HG03025 (cell line): ENCODE data around the gene TOB2.
"Not testable (repeated sequence)": the region's sequence is repeated elsewhere in the genome, so short reads cannot be mapped to it uniquely, and the experiment has no call there.

ENCODE experiments used
- ATAC-seq: cut with Tn5 transposase; IDR thresholded peaks from one replicate; pipeline ENCODE4 v1.9.1; 2021; ENCODE audit warnings: mild to moderate bottlenecking, moderate library complexity; ENCODE audit not compliant: unreplicated experiment, low FRiP score

TOB2 gene

DNA sequence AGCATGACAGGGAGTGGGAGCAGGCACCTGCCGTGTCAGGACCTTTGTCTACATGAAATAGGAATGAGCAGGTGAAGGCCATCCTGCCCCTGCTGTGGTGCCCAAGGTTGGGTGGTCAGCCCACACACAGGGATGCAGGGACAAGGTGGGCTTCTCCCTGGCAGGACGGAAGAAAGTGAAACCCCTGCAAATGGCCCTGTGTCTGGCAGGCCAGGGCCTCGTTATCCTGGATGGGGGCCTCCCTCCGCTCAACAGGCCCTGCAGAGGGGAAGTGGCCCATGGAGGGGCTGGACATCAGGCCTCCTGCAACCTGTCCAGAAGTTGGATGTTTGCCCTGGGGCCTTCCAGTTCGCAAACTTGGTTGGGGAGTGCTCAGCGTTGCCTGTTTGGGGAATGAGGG lies 14.9 kb downstream of the TOB2 start:
- no peak for ATAC-seq

DNA sequence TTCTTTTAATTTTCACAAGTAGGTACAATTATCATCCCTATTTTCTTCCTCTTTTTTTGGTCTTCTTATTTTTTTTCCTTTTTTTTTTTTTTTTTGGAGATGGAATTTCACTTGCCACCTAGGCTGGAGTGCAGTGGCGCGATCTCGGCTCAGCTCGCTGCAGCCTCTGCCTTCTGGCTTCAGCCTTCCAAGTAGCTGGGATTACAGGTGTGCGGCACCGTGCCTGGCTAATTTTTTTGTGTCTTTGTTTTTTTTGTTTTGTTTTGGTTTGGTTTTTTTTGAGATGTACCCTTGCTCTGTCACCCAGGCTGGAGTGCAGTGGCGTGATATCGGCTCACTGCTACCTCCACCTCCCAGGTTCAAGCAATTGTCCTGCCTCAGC lies 16.7 kb downstream of the TOB2 start:
- ATAC-seq: no peak

DNA sequence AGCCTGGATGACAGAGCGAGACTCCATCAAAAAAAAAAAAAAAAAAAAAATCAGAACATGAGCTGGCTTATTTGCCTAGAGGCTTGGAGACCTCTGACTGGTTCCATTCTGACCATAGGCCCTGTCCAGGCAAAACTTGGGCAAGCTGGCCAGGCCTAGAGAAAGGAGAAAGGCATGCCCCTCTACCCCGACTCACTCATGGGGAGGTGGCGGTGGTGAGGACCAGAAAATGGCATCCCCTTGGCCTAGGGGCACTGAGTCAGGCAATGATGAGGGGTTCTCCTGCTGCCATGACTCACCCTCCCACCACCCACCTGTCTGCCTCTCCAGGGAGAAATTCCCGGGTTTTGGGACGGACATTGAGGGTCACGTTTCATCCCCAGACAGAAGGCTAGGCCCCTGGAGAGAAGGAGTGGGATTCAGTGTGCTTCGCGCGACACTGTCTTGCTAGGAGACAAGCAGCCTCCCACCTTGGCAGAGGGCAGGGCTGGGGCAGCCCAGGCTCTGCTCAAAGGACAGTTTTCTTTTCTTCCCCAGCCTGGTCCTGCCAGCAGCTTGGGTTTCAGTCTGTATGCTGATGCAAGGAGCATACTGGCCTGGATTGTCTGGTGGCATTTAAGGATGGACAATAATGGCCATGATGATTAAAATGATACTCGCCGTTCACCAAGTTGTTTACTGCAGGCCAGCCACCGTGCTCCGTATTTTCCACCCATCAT lies 17.2 kb downstream of the TOB2 start:
- no peak for ATAC-seq

DNA sequence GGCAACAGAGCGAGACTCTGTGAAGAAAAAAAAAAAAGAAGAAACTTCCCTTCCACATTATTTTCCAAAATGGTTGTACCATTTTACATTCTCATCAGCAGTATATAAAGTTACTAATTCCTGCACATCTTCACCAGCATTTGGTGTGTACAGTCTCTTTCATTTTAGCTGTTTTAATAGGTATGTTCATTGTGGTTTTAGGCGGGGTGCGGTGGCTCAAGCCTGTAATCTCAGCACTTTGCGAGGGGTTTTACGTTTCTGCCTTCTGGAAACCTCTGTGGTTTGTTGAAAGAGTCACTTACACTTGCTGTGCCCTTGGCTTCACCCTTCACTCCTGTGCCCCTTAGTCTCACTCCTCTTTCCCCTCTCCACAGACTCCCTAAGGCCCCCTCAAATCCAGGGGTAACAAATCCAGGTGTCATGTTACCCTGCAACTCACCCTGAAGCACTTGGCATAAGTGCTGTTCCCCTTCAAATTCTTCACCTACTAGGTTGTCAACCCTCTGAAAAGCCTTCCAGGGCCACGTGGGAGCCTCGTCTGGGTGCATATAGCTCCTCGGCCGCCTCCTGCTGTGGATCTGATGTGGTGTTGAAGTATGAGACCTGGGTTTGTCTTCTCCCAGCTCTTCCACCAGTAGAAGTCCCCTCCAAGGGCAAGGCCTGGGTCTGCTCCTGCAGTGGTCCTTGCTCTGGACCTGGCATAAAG lies 20.8 kb downstream of the TOB2 start:
- ATAC-seq: no peak

DNA sequence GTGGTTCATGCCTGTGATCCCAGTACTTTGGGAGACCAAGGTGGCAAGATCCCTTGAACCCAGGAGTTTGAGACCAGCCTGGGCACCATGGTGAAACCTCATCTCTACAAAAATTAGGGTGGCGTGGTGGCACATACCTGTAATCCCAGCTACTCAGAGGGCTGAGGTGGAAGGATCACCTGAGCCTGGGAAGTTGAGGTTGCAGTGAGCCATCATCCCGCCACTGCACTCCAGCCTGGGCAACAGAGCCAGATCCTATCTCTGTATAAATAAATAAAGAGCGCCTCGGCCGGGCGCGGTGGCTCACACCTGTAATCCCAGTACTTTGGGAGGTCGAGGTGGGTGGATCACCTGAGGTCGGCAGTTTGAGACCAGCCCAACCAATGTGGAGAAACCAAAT lies 27.9 kb downstream of the TOB2 start:
- ATAC-seq: no peak

DNA sequence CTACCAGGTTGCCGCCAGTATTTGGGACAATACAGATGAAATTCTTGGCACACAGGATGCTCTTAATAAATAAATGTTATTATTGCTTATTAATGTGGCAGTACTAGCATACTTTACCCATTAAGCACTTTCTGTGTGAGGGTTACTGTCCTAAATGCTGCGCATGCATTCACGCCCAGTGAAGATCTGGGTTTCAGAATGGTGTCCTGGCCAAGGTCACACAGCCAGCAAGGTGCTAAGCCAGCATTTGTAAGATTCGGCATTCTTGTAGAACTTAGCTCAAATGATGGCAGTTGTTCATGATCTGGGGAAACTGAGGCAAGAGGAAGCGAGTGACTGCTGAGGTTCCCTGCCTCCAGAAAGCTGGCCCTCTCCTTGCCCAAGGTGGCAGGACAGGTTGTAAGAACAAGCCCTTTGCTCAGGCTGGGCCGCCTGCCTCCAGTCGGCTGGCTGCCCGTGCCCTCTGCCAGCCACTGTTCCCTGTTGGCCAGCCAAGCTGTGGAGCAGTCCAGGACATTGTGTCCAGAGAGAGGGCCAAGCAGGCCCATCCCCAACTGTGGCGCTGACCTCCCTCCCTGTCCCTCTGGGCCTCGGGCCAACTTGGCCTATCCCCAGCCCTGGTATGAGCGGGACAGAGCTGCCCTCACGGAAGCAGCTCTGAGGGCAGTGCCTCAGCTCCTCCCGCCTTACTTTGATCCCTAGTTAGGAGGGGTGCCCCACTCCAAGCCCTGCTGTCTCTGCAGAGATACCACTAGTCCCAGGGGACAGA lies 28.8 kb downstream of the TOB2 start:
- no peak for ATAC-seq

DNA sequence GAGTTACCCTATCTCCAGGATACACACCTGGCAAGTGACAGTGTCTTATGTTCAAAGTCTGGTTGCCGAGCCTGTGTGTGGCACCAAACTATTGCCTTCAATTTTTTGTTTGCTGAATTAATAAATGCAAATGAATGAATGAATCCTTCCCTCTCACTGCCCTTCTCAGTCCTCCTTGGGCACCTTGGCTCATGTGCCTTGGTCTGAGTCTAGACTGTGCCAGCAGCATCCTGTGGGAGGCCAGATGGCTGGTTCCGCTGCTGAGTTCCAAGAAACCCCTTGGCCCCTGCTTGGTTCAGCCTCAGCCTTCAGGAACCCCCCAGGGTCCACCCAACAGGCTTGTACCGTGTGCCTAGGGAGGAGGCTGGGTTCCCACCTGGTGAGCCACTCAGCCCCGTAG lies 31.0 kb downstream of the TOB2 start:
- no peak for ATAC-seq

DNA sequence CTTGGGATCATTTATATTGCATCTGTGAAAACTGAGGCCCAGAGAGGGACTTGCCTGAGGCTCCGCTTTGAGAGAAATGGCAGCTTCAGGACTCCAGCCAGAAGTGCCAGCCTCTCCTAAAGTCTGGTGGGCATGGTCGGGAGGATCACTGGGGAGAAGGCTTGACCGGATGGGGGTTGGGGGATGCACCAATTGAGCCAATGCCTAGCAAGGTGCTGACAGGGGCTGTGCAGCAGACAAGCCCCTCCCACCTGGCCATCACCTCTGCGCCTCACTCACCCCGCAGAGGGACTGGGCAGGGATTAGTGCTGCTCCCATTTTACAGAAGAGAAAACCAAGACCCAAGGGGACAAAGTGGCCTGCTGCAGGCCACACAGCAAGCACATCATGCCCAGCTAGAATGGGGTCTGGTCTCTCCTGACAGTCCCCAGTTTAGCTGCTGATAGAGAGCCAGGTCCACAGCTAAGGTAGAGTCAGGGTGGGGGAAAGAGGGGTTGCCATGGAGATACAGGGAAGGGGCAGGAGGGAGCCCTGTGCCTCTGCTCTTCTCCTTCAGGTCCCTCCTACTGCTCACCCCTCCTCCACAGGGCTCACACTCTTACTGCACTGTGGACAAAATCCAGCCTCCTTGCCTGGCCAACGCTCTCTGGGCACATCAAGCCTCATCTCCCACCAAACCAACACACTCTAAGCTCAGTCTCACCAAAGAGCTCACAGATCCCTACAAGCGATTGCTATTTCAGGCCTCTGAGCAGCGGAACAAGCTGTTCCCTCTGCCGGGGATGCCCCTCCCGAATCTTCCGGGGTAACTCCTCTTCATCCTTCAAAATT lies 35.4 kb downstream of the TOB2 start:
- ATAC-seq: no peak

DNA sequence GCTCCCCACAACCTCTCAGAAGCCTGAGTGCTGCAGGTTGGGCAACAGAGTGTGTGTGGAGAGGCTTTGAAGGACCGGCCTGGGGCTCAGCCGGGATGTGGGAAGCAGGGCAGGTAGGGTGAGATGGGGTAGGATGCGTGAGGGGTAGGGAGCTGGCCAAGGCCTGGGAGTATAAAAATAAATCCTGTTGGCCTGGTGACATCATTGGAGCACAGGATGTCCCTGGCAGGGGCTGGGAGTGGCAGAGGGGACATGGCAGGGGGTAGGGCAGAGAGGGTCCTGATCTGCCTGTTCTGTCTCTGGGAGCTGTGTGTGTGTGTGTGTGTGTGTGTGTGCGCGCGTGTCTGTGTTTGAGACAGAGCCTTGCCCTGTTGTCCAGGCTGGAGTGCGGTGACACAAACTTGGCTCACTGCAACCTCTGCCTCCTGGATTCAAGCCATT lies 36.3 kb downstream of the TOB2 start:
- ATAC-seq: no peak

DNA sequence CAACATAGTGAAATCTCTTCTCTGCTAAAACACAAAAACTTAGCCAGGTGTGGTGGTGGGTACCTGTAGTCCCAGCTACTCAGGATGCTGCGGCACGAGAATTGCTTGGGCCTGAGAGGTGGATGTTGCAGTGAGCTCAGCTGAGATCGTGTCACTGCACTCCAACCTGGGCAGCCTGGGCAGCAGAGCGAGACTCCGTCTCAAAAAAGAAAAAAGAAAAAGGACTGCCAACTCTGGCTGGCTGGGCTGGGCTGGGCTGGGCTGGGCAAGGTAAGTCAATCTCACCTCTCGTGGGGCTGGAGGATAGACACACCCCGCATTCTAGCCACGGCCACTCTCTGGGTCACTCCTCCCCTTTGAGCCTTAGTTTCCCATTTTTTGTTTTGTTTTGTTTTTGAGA lies 37.9 kb downstream of the TOB2 start:
- no peak for ATAC-seq

DNA sequence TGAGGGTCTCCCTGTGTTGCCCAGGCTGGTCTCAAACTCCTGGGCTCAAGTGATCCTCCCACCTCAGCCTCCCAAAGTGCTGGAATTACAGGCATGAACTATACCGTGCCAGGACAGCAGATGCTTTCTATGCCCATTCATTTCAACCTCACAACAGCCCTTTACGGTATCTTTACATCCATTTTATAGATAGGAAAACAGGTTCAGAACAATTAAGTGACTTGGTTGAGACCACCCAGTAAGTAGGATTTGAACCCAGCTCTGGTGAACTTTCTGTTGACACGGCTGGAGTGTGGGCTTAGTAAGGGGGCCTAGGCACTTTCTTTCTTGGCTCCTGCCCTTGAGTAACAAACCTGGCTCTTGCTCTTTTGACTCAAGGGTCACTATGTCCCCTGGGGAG lies 39.2 kb downstream of the TOB2 start:
- ATAC-seq: no peak

DNA sequence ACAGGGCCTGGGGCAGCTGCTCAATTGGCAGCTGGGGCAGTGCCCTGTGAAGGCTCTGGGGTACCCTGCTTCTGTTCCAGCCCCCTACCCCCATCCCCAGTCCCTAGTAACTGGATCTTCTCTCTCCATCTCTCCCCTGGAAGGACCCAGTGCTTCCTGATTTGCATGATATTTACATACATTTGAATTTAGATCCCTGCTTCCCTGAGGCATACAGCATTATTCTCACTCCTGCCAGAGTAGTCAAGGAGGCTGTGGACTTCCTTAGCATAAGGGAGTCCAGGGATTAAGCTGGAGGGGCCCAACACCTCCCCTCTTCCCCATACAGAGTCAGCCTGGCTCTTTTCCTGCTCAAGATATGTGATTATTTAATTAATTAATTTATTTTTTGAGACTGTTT lies 40.2 kb downstream of the TOB2 start:
- no peak for ATAC-seq

DNA sequence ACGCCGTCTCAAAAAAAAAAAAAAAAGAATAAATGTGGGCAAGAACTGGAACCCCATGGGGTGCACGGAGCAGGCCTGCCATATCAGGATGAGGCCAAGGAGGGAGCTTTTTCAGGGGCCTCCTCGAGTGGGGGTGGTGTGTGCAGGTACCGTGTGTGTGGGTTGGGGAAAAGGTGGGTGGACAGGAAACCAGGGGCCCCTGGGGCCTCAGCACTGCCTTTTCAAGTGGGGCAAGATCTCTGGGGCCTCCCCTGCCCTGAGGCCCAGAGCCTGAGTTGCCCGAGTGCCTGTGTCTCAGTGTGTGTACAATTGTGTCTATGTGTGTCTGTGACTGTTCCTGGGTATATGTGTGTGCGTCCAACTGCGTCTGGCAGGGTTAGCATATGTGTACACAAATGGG lies 41.0 kb downstream of the TOB2 start:
- ATAC-seq: no peak

DNA sequence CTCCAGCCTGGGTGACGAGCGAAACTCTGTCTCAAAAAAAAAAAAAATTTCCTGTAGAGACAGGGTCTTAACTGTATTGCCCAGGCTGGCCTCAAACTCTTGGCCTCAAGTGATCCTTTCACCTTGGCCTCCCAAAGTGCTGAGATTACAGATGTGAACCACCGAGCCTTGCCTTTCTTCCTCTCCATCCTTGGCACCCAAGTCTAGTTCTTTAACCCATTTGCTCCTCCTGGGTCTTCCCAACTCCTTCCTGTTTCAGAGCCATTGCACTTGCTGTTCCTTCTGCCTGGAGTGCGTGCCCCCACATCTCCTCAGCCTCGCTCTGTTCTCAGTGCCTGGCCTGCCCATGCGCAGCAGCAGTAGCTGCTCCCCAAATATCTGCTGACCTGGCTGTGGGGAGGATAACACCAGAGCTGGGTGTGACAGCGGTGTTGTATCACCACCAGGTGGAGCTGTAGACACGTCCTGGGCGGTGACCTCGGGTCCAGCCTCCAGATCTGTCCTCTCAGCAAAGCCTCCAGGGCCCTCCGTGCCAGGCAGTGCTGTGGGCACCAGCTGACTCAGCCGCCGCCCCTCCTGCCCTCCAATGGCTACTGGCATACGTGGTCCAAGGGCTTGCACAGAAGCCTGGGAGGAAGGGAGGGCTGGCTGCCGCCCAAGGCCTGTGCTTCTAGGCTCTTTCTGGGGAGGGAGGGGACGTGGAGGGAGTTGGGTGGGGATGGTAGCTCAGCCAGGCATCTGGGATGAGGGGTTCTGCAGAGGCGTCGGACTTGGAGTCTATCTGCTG lies 42.9 kb downstream of the TOB2 start:
- ATAC-seq: no peak

DNA sequence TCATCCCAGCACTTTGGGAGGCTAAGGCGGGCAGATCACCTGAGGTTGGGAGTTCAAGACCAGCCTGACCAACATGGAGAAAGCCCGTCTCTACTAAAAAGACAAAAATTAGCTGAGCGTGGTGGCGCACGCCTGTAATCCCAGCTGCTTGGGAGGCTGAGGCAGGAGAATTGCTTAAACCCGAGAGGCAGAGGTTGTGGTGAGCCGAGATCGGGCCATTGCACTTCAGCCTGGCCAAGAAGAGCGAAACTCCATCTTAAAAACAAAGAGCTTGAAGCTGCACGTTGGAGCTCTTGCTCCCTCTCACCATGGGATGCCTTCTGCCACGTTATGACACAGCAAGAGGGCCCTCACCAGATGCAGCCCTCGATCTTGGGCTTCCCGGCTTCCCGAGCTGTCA lies 43.8 kb downstream of the TOB2 start:
- ATAC-seq: not testable (repeated sequence)

DNA sequence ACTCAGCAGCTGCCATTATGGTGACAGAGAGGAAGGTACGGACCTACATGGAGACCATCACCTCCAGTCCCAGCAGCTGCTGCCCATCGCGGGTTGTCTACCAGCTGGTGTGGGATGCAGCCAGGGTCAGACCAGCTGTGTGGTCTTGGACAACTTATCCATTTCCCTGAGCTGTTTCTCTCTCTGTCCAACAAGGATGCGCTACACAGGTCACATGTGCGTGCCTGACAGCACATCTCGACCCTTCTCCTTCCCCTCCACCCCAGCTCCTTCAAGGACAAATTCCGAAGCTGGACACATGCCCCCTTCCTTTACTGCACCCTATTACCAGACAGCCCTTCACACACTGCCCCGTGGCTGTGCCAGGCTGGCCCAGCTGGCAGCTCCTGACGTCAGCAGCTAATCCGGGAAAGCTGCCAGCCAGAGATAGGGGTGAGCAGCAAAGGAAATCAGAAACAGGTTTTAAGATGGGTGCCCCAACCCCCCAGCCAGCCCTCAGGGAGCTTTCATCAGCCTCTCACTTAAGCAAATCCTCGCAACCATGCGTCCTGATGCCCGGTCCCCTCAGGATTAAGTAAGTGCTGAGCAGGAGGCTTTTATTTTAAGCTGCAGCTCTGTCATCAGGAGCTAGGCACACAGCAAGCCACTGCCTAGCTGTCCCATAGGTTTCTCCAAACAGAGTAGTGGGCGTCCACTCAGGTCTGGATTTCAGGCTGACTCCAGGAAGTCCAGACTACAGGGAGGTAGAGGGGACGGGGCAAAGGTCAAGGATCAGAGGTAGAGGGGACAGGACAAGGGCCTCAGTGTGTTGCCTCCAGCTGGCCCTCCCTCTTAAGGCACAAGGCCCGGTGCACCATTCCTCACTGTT lies 44.6 kb downstream of the TOB2 start:
- no peak for ATAC-seq

DNA sequence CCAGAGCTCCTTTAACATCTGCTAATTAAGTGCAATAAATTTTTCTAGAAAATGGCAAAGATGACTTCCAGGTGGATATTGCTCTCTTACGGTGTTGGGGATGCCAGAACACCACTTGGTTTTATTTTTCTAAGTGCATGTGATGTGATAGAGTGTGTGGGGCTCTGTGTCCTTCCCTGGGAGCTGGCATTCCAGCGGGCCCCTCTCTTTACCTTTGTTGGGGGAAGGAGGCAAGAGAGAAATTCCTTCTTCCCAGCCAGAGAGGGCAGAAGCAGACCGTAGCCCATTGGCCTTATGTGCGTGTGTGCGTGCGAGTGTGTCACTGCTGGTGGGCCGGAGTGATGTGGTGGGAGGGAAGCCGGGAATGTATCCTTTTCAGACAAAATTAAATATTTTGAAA lies 47.7 kb downstream of the TOB2 start:
- no peak for ATAC-seq

DNA sequence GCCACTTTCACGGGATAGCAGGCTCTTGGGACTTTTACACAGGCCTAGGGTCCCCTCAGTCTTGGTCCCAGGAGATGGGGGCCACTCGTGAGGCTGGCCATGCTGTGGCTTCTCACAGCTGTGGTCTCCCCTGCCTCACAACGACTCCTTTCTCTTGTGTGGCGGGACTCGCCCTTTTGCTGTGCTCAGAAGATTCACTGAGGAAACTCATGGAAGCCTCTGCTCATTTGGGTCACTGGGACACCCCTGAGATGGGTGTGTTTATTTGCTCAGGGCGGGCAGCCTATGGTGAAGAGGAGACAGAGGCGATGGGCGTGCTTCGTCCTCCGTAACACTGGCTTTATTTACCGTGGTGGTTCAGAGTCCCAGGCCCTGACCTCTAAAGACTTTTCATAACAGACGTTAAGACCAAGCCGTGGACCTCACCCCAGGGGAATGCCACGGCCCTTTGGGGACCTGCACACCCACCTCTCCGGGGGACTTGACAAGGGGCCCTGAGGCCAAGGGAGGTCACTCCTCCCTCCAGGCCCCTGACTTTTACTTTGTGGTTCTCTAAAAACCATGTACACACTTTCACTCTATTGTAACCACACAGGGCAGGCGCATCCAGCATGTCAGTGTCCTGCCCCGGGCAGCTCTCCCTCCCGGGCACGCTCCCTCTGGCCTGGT lies 49.3 kb downstream of the TOB2 start:
- no peak for ATAC-seq
